Type B pancreatic cell (in vitro differentiated cells): ENCODE measurements around the gene WDFY4. TPM values are rescaled to one million over a fixed set of nuclear protein-coding genes. Genes with fewer than 3 reads are reported as not detected.

ENCODE experiments used
- DNase-seq: peaks from one replicate; pipeline ENCODE4 v3.0.0; 2021; ENCODE audit warnings: mixed read lengths; ENCODE audit not compliant: unreplicated experiment; ENCODE audit errors: extremely low spot score
- H3K27ac Mint-ChIP-seq: 2 replicates; pipeline ENCODE4 v1.8.0; 2021; ENCODE audit warnings: mild to moderate bottlenecking, mixed read lengths
- H3K27me3 Mint-ChIP-seq: 2 replicates; pipeline ENCODE4 v1.8.0; 2021; ENCODE audit warnings: mixed read lengths
- H3K36me3 Mint-ChIP-seq: 2 replicates; pipeline ENCODE4 v1.8.0; 2021; ENCODE audit warnings: mixed read lengths
- H3K4me1 Mint-ChIP-seq: one replicate; pipeline ENCODE4 v1.8.0; 2021; ENCODE audit warnings: mixed read lengths; ENCODE audit not compliant: unreplicated experiment
- H3K4me3 Mint-ChIP-seq: 2 replicates; pipeline ENCODE4 v1.8.0; 2021; ENCODE audit warnings: mild to moderate bottlenecking, mixed read lengths
- H3K9me3 Mint-ChIP-seq: 2 replicates; pipeline ENCODE4 v1.8.0; 2021; ENCODE audit warnings: mixed read lengths
- CTCF ChIP-seq: fragments of 200-600 bp; sonication (generic); conservative IDR thresholded peaks from 2 replicates; pipeline ENCODE4 v1.5.0; 2021; ENCODE audit warnings: antibody characterized with exemption, mild to moderate bottlenecking
- total RNA-seq: library from RNA; stranded (reverse); gene quantifications from 2 replicates; pipeline ENCODE4 v1.2.1, GENCODE V29; 2021; ENCODE audit warnings: low replicate concordance

Gene WDFY4
- total RNA-seq, 1 donor from 2014 or later, result 0.05 TPM

GRCh38 chr10:48802611-48803071 is 118.0 kb downstream of the WDFY4 start:
- H3K27me3 Mint-ChIP-seq, result no peaks in the 10 kb centered on the region
- H3K27ac Mint-ChIP-seq, result no peak overlapping the region
- peaks cover 14% of the 10 kb centered on the region for H3K4me1 Mint-ChIP-seq
- TF ChIP-seq CTCF, result no peak
- H3K36me3 Mint-ChIP-seq, result no peaks in the 10 kb centered on the region
- H3K4me3 Mint-ChIP-seq, result no peak overlapping the region
- H3K9me3 Mint-ChIP-seq, result peaks cover 5% of the 10 kb centered on the region
- DNase-seq, result no peak

GRCh38 chr10:48803801-48804584 is 119.3 kb downstream of the WDFY4 start:
- Mint-ChIP-seq H3K27ac (no peak overlapping the region), H3K27me3 (no peaks in the 10 kb centered on the region), H3K9me3 (peaks cover 5% of the 10 kb centered on the region), H3K4me3 (no peak overlapping the region), H3K4me1 (peaks cover 14% of the 10 kb centered on the region), H3K36me3 (no peaks in the 10 kb centered on the region)
- DNase-seq, result no peak
- no peak for TF ChIP-seq CTCF

- Mint-ChIP-seq H3K4me1 (peaks cover 14% of the 10 kb centered on the region), H3K36me3 (no peaks in the 10 kb centered on the region), H3K27ac (peak overlapping the region; percentile 60), H3K27me3 (no peaks in the 10 kb centered on the region), H3K4me3 (peak overlapping the region; percentile 58), H3K9me3 (peaks cover 5% of the 10 kb centered on the region)
- no peak for TF ChIP-seq CTCF
- no peak for DNase-seq
These were observed 120.1 kb downstream of the WDFY4 start for GRCh38 chr10:48804740-48805182.

DNA sequence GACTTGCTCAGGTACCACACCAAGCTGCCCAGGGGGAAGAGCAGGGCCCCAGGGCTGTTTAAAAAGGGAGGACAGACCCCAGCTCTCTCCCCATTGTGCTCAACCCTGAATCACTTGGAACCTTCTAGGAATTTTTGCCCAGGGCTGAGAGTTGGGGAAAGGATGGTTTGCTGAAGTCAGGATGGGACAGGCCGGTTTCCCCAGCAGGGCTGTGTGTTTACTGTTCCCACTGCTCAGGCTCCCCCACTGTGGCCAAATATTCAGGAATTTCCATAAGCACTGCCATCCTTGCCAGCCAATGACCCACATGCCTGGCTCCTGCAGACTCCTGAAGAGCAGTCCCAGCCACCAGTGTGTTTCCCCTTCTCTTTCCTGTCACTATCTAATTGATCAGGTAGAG is 120.7 kb downstream of the WDFY4 start:
- H3K4me3 Mint-ChIP-seq, result no peak overlapping the region
- DNase-seq, result no peak
- H3K36me3 Mint-ChIP-seq, result no peaks in the 10 kb centered on the region
- peaks cover 14% of the 10 kb centered on the region for H3K4me1 Mint-ChIP-seq
- H3K27ac Mint-ChIP-seq, result no peak overlapping the region
- no peak for TF ChIP-seq CTCF
- H3K27me3 Mint-ChIP-seq, result no peaks in the 10 kb centered on the region
- no peaks in the 10 kb centered on the region for H3K9me3 Mint-ChIP-seq

DNA sequence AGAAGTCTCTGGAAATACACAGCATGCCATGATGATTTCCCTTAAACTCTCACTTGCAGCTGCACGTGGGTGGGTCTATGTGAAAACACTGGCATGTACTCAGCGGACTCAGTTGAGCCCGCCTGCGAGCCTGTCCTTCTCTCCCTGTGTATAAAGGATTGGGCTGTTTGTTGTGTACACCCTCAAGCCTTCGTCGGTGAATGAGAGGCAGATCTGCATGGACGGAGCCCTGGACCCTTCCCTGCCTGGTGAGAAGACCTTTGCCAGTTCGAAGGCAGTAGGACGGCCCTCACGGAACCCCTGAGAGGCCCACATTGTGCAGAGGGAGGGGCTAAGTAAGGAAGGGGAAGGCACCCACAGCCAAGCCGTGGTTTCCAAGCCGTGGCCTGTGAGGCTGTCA is 121.2 kb downstream of the WDFY4 start:
- Mint-ChIP-seq H3K27me3 (no peaks in the 10 kb centered on the region), H3K4me1 (peaks cover 14% of the 10 kb centered on the region), H3K27ac (no peak overlapping the region), H3K36me3 (no peaks in the 10 kb centered on the region), H3K4me3 (no peak overlapping the region), H3K9me3 (no peaks in the 10 kb centered on the region)
- no peak for DNase-seq
- no peak for TF ChIP-seq CTCF
